ENCODE measurements around the gene NEK4.

The NEK4 gene

DNA sequence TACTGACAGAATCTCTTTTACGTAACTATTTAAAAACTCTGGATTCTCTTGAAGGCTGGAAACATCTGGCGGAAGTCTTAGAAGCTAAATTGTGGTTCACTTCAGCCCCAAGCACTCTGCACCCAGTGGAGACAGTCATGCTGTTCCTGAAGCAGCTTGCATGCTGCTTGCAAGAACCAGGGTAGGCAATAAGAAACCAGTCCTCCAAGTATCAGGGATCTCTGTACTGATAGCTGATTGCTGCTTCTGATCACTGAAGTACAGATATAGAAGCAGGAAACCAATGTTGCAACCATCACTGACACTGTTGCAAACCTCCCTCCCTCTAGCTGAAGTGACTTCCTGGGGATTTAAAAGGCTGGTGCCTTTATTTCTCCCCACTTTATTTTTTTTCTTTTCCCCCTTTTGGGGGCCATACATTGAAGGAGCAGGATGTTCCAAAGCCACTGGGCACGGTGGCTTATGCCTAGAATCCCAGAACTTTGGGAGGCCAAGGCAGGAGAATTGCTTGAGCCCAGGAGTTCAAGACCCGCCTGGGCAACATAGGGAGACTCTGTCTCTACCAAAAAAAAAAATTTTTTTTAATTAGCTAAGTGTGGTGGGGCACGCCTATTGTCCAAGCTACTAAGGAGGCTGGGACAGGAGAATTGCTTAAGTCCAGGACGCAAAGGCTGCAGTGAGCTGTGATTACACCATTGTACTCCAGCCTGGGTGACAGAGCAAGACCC, 49.6 kb downstream of the NEK4 start:
- H3K4me3 ChIP-seq (ENCODE audit: low read depth, low read length), result no peak overlapping the region
- TF ChIP-seq, protein P1, sequence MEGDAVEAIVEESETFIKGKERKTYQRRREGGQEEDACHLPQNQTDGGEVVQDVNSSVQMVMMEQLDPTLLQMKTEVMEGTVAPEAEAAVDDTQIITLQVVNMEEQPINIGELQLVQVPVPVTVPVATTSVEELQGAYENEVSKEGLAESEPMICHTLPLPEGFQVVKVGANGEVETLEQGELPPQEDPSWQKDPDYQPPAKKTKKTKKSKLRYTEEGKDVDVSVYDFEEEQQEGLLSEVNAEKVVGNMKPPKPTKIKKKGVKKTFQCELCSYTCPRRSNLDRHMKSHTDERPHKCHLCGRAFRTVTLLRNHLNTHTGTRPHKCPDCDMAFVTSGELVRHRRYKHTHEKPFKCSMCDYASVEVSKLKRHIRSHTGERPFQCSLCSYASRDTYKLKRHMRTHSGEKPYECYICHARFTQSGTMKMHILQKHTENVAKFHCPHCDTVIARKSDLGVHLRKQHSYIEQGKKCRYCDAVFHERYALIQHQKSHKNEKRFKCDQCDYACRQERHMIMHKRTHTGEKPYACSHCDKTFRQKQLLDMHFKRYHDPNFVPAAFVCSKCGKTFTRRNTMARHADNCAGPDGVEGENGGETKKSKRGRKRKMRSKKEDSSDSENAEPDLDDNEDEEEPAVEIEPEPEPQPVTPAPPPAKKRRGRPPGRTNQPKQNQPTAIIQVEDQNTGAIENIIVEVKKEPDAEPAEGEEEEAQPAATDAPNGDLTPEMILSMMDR (IDR thresholded peaks at IDR 0.05; ENCODE audit: low read depth, low read length), result no peak
- H3K27ac ChIP-seq, result no peak overlapping the region
- H3K9me3 ChIP-seq (ENCODE audit: severe bottlenecking), result peaks cover 4% of the 10 kb centered on the region
- H3K27me3 ChIP-seq (ENCODE audit: insufficient read depth, low read depth, severe bottlenecking), result no peaks in the 10 kb centered on the region
- no peak for DNase-seq
- H3K36me3 ChIP-seq, result peaks cover 25% of the 10 kb centered on the region

DNA sequence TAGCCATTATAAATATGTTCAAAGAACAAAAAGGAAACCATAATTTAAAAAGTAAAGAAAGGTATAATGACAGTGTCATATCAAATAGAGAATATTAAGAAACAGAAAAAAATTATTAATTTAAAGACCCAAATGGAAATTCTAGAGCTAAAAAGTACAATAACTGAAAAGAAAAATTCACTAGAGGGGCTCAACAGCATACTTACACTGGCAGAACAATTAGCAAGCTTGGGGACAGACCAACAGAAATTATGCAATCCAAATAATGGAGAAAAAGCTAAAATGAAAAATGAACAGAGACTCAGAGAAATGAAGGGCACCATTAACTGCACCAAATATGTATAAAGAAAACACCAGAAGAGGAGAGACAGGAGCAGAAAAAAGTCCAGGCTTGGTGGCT, 51.1 kb downstream of the NEK4 start:
- Histone ChIP-seq H3K27ac (no peak overlapping the region), H3K9me3 (ENCODE audit: severe bottlenecking) (peaks cover 4% of the 10 kb centered on the region), H3K4me3 (ENCODE audit: low read depth, low read length) (no peak overlapping the region), H3K36me3 (peaks cover 25% of the 10 kb centered on the region), H3K27me3 (ENCODE audit: insufficient read depth, low read depth, severe bottlenecking) (no peaks in the 10 kb centered on the region)
- TF ChIP-seq, protein P1 (IDR thresholded peaks at IDR 0.05; ENCODE audit: low read depth, low read length), result no peak
- no peak for DNase-seq

DNA sequence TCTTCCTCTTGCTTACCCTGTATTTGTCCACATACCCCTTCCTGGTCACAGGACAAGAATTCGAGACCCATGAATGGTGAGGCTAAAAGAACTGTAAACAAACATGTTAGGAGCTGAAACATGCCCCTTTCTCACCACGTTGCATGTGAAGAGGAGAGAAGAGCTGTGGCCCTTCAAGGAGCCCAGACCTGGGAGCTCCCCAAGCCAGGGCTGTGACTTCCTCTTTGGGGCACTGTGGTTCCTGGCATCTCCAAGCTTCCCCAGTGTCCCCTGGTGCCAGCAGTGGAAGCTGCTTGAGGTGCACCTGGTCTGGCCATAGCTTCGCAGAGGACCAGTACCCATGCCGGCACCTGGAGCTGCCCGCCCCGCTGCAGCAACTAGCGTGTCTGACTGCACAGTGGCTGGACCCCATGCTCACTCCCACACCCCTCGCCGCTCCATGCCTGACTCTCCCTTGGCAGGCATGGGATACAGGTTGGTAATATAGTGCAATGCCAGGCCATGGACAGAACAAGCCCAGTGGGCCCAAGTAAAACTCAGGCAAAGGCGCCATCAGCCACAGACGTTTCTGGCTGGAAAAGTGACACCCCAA, 54.9 kb downstream of the NEK4 start:
- DNase-seq, result no peak
- Histone ChIP-seq H3K27me3 (ENCODE audit: insufficient read depth, low read depth, severe bottlenecking) (no peaks in the 10 kb centered on the region), H3K4me3 (ENCODE audit: low read depth, low read length) (no peak overlapping the region), H3K9me3 (ENCODE audit: severe bottlenecking) (peaks cover 4% of the 10 kb centered on the region), H3K36me3 (peaks cover 32% of the 10 kb centered on the region), H3K27ac (no peak overlapping the region)
- TF ChIP-seq, protein P1 (IDR thresholded peaks at IDR 0.05; ENCODE audit: low read depth, low read length), result no peak

DNA sequence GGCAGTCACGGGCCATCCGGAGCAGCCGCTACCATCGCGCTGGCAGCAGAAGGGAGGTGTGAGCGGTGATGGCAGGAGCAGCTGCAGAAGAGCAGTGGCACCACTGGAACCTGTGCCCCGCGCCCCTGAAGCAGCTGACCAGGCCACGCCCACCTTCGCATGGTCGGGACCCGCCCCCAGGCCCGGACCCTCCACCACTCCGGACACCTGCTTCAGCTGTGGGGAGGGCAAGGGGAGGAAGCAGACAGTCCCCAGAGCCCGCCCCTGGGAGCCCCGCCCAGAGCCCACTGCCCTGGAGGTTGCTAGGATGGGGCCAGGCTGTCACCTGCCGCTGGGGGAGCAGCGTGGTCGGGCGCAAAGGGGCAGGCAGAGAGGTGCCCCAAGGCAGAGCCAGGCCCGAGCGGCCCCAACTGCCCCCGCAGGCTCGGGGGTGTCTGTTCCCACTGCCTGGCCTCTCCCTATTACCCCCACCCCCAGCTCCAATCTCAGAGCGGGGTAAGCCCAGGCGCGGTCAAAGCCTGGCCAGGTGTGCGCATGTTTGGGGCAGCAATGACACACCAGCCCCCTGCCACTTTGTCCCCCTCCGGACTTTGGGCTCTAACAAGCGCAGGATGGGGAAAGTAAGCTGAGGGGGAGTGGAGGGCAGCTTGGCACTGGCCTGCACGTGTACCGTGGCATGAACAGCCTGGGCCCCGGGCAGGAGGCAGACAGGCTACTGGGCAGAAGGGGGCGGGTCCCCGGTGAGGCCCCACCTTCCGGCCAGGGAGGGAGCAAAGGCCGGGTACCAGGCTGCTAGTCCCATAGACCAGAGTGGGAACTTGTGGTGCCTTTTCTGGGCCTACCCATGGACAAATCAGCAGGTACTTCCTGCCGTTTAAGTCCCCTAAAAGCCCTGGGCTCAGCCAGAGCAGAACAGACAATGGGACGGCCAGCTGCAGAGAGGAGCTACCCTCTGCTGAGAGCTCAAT, 56.1 kb downstream of the NEK4 start:
- Histone ChIP-seq H3K36me3 (peaks cover 37% of the 10 kb centered on the region), H3K9me3 (ENCODE audit: severe bottlenecking) (peaks cover under 1% of the 10 kb centered on the region), H3K4me3 (ENCODE audit: low read depth, low read length) (no peak overlapping the region), H3K27me3 (ENCODE audit: insufficient read depth, low read depth, severe bottlenecking) (no peaks in the 10 kb centered on the region), H3K27ac (no peak overlapping the region)
- TF ChIP-seq, protein P1 (IDR thresholded peaks at IDR 0.05; ENCODE audit: low read depth, low read length), result no peak
- DNase-seq, result no peak

DNA sequence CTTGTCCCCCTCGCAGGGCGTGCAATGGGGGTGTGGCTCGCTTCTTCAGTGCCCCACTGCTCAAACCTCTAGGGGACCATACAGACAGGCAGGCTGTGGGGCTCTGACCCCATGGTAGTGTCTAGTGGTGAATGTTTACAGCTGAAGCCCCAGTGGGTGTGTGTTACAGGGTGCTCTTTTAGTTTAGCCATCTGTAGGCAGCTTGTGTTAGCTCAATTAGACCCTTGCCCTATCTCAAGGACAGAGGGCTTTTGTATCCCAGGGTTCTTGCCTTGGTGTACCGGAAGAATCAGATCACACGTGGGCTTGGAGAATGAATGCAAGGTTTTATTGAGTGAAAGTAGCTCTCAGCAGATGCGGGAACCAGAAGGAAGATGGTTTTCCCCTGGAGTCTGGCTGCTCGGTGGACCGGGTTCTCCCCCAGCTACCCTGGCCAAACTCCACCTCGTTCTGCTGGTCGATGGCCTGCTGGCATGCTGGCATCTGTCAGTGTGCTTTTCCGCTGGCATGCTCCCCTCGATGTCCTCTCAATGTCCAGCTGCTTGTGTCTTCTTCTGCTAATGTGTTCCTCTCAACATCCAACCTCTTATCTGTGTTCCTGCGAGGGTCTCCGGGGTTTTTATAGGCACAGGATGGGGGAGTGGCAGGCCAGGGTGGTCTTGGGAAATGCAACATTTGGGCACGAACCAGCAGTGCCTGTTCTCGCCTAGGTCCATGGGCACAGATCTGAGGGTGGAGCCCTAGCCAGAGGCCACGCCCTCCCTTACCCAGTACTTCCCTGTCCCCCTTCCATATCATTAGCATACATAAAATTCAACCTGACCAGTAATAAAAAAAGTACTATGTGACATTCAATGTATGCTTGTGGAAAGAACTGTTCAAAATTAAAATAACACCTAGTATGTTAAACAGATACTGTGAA, 58.2 kb downstream of the NEK4 start:
- H3K27ac ChIP-seq, result no peak overlapping the region
- TF ChIP-seq, protein P1 (IDR thresholded peaks at IDR 0.05; ENCODE audit: low read depth, low read length), result no peak
- no peaks in the 10 kb centered on the region for H3K27me3 ChIP-seq (ENCODE audit: insufficient read depth, low read depth, severe bottlenecking)
- peaks cover 44% of the 10 kb centered on the region for H3K36me3 ChIP-seq
- no peak overlapping the region for H3K4me3 ChIP-seq (ENCODE audit: low read depth, low read length)
- DNase-seq, result no peak
- no peaks in the 10 kb centered on the region for H3K9me3 ChIP-seq (ENCODE audit: severe bottlenecking)

All from WERI-Rb-1 (cell line).